ENCODE results near the gene PDCD2L.
"Not testable (repeated sequence)": the region's sequence is repeated elsewhere in the genome, so short reads cannot be mapped to it uniquely, and the experiment has no call there.

The PDCD2L gene

DNA sequence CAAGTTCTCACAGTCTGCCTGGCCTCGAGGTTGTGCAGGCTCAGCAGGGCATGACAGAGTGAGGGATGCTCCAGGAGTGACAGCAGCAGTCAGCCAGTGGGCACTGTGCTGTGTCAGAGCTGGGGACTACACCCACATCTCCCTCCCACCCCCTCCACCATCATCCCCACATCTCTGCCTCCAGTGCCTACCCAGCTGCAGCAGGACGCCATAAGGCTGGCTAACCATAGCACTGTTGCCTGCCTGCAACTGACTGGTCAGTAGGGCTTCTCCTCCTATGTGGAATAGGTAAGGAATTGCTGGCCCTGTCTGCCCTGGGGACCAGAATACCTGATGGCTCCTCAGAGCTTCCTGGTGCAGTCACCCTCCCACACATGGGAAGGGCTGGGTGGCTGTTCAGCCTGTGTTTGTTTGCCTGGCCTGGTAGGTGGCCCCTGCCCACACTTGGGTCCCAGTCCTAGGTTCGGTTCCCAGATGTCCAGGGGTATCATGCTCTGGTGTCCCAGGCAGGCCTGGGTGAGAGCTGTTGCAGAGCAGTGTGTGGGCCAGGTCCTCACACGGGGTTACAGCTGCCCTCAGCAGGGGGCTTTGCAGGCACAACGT, 23.5 kb upstream of the PDCD2L start:
- DNase-seq: no peak

- DNase-seq: no peak
Measured at GRCh38 chr19:34381399-34382251, 22.6 kb upstream of the PDCD2L start.

- no peak for DNase-seq
Measured at GRCh38 chr19:34382471-34382870, 21.7 kb upstream of the PDCD2L start.

DNA sequence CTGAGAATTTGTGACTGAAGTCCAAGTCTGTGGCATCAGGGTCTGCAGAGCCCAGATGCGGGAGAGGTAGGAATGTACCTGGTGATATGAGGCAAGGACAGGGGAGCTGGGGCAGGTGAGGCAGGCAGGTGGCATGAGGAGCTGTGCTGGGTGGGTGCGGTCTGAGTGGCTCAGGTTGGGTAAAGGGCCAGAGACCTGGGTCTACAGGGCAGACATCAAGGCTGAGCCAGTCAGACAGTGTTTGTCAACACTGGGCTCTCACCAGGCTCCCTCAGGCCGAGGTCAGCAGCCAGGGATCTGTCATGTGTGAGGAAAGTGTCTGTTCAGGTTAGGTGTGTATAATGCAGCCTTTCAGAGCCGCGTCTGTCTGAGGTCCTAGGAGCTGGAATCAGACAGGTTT, 20.6 kb upstream of the PDCD2L start:
- no peak for DNase-seq

- DNase-seq: no peak
Measured at GRCh38 chr19:34386645-34387445, 17.4 kb upstream of the PDCD2L start.

- DNase-seq: no peak
Measured at GRCh38 chr19:34387446-34387810, 16.8 kb upstream of the PDCD2L start.

GRCh38 chr19:34388745-34389144, 15.5 kb upstream of the PDCD2L start:
- not testable (repeated sequence) for DNase-seq

- DNase-seq: no peak
Measured at GRCh38 chr19:34391813-34392212, 12.4 kb upstream of the PDCD2L start.

DNA sequence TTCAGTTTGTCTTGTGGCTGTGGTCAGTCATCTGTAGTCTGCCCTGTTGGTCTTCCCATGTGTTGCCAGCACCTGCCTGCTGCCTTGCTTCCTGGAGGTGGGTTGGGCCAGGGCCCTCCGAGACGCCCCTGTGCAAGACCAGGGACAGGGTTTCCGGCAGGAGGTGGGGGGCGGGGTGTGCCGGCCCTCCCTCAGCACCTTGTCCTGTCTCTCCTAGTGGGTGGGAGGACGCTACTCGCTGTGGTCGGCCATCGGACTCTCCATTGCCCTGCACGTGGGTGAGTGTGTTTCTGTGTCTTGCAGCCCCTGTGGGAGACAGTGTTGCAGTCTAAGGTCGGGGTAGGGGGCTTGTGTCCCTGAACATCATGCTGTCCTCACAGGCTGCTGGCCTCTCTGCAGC, 11.2 kb upstream of the PDCD2L start:
- DNase-seq: no peak

DNA sequence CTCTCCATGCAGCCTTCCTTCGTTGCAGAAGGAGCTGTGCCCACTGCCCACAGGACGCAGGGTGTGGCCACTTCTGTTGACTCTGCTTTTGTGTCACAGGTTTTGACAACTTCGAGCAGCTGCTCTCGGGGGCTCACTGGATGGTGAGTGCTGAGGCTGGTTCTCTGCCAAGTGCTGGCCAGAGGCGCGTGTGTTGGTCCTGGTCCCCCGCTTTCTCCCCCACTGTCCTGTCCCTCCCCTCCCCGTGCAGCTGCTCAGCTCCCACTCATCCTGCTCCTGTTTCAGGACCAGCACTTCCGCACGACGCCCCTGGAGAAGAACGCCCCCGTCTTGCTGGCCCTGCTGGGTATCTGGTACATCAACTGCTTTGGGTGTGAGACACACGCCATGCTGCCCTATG, 10.6 kb upstream of the PDCD2L start:
- no peak for DNase-seq

- no peak for DNase-seq
Measured at GRCh38 chr19:34397853-34398252, 6.3 kb upstream of the PDCD2L start.

DNA sequence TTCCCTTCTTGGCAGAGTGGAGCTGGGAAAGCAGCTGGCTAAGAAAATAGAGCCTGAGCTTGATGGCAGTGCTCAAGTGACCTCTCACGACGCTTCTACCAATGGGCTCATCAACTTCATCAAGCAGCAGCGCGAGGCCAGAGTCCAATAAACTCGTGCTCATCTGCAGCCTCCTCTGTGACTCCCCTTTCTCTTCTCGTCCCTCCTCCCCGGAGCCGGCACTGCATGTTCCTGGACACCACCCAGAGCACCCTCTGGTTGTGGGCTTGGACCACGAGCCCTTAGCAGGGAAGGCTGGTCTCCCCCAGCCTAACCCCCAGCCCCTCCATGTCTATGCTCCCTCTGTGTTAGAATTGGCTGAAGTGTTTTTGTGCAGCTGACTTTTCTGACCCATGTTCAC, 4.3 kb upstream of the PDCD2L start:
- no peak for DNase-seq

DNA sequence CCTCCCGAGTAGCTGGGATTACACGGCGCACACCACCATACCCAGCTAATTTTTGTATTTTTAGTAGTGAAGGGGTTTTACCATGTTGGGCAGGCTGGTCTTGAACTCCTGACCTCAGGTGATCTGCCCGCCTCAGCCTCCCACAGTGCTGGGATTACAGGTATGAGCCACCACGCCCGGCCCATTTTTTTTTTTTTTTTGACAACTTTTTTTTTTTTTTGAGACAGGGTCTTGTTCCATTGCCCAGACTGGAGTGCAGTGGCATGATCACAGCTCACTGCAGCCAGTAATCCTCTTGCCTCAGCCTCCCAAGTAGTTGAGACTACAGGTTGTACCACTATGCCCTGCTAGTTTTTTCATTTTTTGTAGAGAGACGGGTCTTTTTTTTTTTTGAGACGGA, 3.4 kb upstream of the PDCD2L start:
- not testable (repeated sequence) for DNase-seq

- DNase-seq: no peak
Measured at GRCh38 chr19:34402074-34402600, 2.1 kb upstream of the PDCD2L start.

- DNase-seq: no peak
Measured at GRCh38 chr19:34403784-34404108, 453 bp upstream of the PDCD2L start.

DNA sequence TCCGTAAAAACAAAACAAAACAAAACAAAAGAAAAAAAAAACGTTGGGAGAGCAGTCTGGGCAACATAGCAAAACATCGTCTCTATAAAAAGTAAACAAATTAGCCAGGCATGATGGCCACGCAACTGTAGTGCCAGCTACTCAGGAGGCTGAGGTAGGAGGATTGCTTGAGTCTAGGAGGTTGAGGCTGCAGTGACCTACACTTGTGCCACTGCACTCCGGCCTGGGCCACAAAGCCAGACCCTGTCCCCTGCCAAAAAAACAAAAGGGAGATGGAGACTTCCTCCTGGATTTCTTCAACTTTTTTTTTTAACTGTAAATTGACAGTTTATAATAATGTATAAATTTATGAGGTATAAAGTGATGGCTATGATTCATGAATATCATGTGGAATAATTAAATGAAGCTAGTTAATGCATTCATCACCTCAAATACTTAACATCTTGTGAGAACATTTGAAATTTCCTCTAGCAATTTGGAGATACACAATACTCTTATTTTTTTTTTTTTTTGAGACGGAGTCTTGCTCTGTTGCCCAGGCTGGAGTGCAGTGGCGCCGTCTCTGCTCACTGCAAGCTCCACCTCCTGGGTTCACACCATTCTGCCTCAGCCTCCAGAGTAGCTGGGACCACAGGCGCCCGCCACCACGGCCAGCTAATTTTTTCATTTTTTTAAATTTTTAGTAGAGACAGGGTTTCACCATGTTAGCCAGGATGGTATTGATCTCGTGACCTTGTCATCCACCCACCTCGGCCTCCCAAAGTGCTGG, 1.9 kb downstream of the PDCD2L start:
- no peak for DNase-seq

DNA sequence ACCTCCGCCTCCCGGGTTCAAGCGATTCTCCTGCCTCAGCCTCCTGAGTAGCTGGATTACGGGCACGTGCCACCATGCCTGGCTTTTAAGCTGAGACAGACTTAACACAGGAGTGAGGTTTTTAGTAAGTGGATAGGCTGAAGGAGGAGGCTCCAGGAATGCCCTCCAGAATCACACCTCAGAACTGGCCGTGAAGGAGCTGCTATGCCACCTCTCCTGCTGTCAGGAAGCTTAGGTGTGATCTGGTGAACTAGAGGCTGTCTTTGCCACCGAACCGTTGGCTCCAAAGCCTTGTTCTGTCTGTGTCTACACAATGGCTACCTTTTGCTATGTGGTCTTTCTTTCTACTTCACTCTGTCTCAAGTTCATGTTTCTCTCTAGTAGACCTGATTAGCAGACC, 4.2 kb downstream of the PDCD2L start:
- DNase-seq: no peak

DNA sequence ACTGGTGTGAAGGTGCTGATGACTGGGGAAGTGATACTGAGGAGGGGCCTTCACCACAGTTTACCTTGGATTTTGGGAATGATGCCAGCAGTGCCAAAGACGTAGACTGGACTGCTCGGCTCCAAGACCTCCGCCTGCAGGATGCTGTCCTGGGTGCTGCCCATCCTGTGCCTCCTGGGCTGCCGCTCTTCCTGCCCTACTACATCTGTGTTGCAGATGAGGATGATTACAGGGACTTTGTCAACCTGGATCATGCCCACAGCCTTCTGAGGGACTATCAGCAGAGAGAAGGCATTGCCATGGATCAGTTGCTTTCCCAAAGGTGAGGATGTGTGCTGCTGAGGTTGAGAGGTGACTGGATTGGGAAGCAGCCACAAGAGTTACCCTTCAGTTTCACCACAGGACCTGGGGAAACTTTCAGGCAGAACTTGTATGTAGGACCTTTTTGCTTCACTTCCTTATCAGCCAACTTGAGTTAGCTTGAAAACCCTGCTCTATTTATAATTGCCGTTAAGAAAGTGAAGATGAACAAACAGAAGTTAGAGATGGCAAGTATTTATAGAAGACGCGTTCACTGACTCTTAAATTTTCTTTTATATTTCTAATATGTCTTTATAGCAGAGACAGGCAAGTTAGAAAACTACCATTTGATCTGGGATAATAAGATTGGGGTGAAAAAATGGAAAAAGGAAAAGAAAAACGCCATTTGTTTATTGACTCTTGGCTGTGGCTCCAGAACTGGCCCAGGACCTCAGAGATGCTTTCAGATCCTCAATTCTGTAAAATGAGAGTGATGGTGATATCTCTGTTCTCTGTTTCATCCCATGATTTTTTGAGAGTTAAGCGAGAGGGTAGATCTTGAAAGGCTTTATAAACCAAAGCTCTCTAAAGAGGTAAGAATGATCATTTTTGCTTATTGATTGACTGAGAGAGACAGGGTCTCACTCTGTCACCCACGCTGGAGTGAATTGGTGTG, 5.3 kb downstream of the PDCD2L start:
- DNase-seq: no peak

GRCh38 chr19:34411216-34411615, 7.0 kb downstream of the PDCD2L start:
- DNase-seq: no peak

GRCh38 chr19:34416021-34416545, 11.9 kb downstream of the PDCD2L start:
- no peak for DNase-seq

GRCh38 chr19:34418300-34418699, 14.1 kb downstream of the PDCD2L start:
- no peak for DNase-seq
